Neural crest cell (in vitro differentiated cells): ENCODE measurements around the gene C1QTNF4. TPM values are rescaled to one million over a fixed set of nuclear protein-coding genes. Genes with fewer than 3 reads are reported as not detected.

Experiments used
- DNase-seq: peaks from one replicate; pipeline ENCODE4 v3.0.0; 2021; ENCODE audit warnings: low read depth, mixed read lengths, low spot score
- H3K27ac Mint-ChIP-seq: one replicate; pipeline ENCODE4 v1.8.0; 2021; ENCODE audit warnings: mild to moderate bottlenecking, mixed read lengths; ENCODE audit not compliant: unreplicated experiment
- H3K27me3 Mint-ChIP-seq: 2 replicates; pipeline ENCODE4 v1.8.0; 2021; ENCODE audit warnings: low read depth, mild to moderate bottlenecking, mixed read lengths
- H3K36me3 Mint-ChIP-seq: 2 replicates; pipeline ENCODE4 v1.8.0; 2021; ENCODE audit warnings: low read depth, mild to moderate bottlenecking, mixed read lengths
- H3K4me1 Mint-ChIP-seq: 2 replicates; pipeline ENCODE4 v1.8.0; 2021; ENCODE audit warnings: mixed read lengths
- H3K4me3 Mint-ChIP-seq: one replicate; pipeline ENCODE4 v1.8.0; 2021; ENCODE audit warnings: mild to moderate bottlenecking, mixed read lengths
- H3K9me3 Mint-ChIP-seq: 2 replicates; pipeline ENCODE4 v1.8.0; 2021; ENCODE audit warnings: mixed read lengths
- CTCF ChIP-seq: fragments of 200-600 bp; sonication (generic); conservative IDR thresholded peaks from 2 replicates; pipeline ENCODE4 v1.5.0; 2021; ENCODE audit warnings: antibody characterized with exemption, mild to moderate bottlenecking
- total RNA-seq: library from RNA; stranded (reverse); gene quantifications from 2 replicates; pipeline ENCODE4 v1.2.1, GENCODE V29; 2021

The C1QTNF4 gene
- total RNA-seq, 1 donor from 2014 or later: 18.9 TPM

GRCh38 chr11:47615249-47615648 is 21.0 kb upstream of the C1QTNF4 start:
- Mint-ChIP-seq H3K27ac (no peak overlapping the region), H3K9me3 (no peaks in the 10 kb centered on the region), H3K27me3 (no peaks in the 10 kb centered on the region), H3K36me3 (peaks cover 4% of the 10 kb centered on the region), H3K4me1 (no peaks in the 10 kb centered on the region), H3K4me3 (no peak overlapping the region)
- DNase-seq: no peak
- TF ChIP-seq CTCF: no peak

DNA sequence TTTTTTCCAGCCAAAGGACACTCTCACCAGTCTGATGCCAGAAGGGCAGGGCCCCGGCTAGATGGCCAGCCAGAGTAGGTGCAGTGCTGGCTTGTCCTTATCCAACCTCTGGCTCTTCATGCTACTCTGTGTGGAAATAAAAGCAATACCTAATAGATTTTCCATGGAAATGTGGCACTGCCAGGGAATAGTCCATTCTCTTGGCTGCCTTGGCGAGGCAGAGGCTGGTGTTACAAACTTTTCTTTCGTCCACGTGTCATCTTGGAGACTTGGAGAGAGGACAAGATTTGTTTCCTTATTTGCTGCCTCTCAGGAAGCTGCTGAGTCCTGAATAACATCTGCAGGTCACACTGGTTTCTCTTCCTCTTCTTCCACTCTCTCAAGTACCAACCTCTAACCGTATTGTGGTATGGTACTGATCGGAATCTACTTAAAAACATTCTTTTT is 17.2 kb upstream of the C1QTNF4 start:
- no peak for TF ChIP-seq CTCF
- H3K36me3 Mint-ChIP-seq: peaks cover 4% of the 10 kb centered on the region
- no peak overlapping the region for H3K4me3 Mint-ChIP-seq
- DNase-seq: no peak
- H3K27ac Mint-ChIP-seq: no peak overlapping the region
- no peaks in the 10 kb centered on the region for H3K9me3 Mint-ChIP-seq
- no peaks in the 10 kb centered on the region for H3K27me3 Mint-ChIP-seq
- peaks cover 5% of the 10 kb centered on the region for H3K4me1 Mint-ChIP-seq

GRCh38 chr11:47609675-47610074 is 15.5 kb upstream of the C1QTNF4 start:
- H3K4me3 Mint-ChIP-seq: no peak overlapping the region
- H3K36me3 Mint-ChIP-seq: peaks cover 4% of the 10 kb centered on the region

DNA sequence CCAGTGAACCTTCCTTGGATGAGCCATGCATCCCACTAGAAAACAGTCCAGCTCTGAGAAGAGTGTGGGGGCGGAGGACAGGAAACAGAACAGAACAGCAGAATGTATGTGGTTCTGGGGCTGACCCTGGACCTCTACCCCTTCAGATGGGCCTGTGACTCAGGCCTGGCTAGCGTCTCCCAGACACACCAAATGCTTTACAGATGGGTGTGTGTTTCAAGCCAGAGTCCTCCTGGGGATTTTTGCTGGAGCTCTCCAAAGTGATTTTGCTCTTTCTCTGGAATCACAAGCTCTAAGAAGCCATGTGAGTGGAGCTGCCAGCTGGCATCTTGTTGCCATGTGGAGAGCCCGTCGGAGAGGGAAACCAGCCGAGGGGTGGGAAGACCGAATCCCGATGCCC is 13.2 kb upstream of the C1QTNF4 start:
- Mint-ChIP-seq H3K27me3 (no peaks in the 10 kb centered on the region), H3K36me3 (peaks cover 4% of the 10 kb centered on the region), H3K9me3 (no peaks in the 10 kb centered on the region), H3K4me3 (no peak overlapping the region), H3K27ac (no peak overlapping the region), H3K4me1 (peaks cover 5% of the 10 kb centered on the region)
- no peak for TF ChIP-seq CTCF
- no peak for DNase-seq

More at GRCh38 chr11:47609675-47610074, 15.5 kb upstream of the C1QTNF4 start:
- no peak for TF ChIP-seq CTCF
- Mint-ChIP-seq H3K27me3 (no peaks in the 10 kb centered on the region), H3K4me1 (peaks cover 5% of the 10 kb centered on the region), H3K27ac (peak overlapping the region; percentile 5), H3K9me3 (no peaks in the 10 kb centered on the region)
- no peak for DNase-seq

- H3K36me3 Mint-ChIP-seq: peaks cover 4% of the 10 kb centered on the region
- DNase-seq: no peak
- no peaks in the 10 kb centered on the region for H3K9me3 Mint-ChIP-seq
- no peaks in the 10 kb centered on the region for H3K27me3 Mint-ChIP-seq
- no peak overlapping the region for H3K4me3 Mint-ChIP-seq
- no peak overlapping the region for H3K27ac Mint-ChIP-seq
- H3K4me1 Mint-ChIP-seq: peaks cover 5% of the 10 kb centered on the region
- TF ChIP-seq CTCF: no peak
Measured at GRCh38 chr11:47606731-47607130, 12.5 kb upstream of the C1QTNF4 start.

DNA sequence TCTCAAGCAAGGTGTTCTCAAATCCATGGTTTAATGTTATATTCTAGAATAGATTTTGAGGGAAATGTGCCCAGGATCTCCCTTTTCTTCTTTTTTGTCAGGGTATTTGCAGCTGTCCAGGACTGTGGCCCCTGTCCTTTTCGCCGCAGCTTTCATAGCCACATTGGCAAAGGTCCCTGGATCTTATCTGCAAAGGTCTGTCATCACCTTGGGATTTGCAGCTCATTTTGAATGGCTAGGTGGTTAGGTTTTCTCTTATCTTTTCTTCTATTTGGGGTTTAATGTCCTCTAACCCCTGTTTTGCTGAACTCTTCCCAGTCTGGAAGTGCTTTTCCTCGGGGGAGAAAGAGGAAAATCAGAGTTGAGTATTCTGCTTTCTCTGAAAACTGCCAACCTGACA is 11.7 kb upstream of the C1QTNF4 start:
- H3K9me3 Mint-ChIP-seq: no peaks in the 10 kb centered on the region
- H3K27me3 Mint-ChIP-seq: no peaks in the 10 kb centered on the region
- TF ChIP-seq CTCF: no peak
- no peak overlapping the region for H3K4me3 Mint-ChIP-seq
- peaks cover 4% of the 10 kb centered on the region for H3K36me3 Mint-ChIP-seq
- no peak overlapping the region for H3K27ac Mint-ChIP-seq
- H3K4me1 Mint-ChIP-seq: peaks cover 5% of the 10 kb centered on the region
- DNase-seq: no peak
